Eye (tissue), 1 donor: ENCODE results near the gene C1orf185.
"Not testable (repeated sequence)": the region's sequence is repeated elsewhere in the genome, so short reads cannot be mapped to it uniquely, and the experiment has no call there.

ENCODE experiments used
- DNase-seq: peaks from one replicate; pipeline ENCODE4 v3.0.0-alpha.2; 2015

The C1orf185 gene

DNA sequence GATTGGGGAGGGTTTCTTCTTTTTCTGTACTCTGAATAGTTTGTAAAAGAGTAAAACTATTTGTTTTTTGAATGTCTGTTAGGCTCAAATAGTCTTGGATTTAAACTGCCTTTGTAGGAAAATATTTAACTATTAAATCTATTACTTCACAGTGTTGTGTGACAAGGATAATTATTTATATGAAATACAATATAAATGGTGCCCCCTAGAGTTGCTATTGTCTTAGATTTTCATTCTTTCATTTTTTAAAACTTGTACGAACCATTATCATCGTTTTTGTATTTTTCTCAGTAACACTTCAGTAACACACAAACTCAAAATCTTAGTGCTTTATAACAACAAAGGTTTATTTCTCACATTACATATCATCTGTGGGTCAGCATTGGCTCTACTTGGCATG, 37.4 kb downstream of the C1orf185 start:
- no peak for DNase-seq

DNA sequence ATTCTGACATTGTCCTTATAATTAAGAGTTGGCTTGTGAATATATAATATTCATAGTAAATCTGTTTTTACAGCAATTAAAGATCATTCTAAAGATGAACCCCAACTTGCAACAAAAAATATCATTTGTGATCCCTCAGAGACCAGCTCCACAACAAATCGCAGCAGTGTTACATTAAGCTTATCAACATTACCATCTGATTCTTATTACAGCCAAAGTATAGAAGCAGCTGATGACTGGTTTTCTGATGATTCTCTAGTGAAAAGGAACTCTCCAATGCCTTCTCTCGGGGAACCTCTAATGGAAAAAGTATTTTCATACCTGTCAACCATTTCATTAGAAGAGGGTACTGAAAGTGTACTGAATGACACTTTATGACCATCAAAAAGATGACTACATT, 45.4 kb downstream of the C1orf185 start:
- no peak for DNase-seq

DNA sequence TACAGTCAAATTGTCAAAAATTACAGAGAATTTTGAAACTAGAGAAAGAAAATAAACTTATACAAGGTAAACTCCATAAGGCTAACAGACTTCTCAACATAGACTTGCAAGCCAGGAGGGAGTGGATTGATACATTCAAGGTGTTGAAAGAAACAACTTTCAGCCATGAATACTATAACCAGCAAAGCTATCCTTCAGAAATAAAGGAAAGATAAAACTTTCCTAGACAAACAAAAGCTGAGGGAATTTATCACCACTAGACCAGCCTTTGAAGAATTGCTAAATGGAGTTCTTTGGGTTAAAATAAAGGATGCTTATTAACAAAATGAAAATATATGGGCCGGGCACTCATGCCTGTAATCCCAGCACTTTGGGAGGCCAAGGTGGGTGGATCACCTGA, 52.7 kb downstream of the C1orf185 start:
- DNase-seq: no peak

DNA sequence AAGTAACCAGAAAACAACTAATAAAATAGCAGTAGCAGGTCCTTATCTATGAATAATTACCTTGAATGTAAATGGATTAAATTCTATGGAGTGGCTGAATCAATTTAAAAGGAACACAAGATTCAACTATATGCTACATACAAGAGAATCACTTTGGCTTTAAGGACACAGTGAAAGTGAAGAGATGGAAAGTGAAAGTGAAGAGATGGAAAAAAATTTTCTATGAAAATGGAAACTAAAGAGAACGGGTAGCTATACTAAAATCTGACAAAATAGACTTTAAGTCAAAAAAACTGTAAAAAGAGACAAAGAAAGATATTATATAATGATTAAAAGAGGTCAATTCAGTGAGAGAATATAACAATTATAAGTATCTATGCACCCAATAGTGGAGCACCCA, 54.7 kb downstream of the C1orf185 start:
- DNase-seq: no peak

DNA sequence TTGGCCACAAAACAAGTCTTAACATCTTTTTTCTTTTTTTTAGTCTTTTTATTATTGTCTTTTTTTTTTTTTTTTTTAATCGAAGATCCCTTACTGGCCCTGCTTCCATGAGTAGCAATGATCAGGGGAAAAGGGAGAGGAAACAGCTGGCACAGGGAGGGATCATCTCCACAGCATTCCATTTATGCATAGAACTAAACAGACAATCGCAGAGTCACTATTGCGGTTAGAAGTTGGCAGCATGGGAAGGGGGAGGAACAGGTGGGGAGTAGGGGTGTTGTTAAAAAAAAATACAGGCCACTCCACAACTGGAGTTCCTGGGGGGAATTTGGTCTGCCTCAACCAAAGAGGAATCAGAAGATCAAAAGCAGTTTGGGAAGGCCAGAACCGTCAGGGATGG, 55.4 kb downstream of the C1orf185 start:
- DNase-seq: no peak

DNA sequence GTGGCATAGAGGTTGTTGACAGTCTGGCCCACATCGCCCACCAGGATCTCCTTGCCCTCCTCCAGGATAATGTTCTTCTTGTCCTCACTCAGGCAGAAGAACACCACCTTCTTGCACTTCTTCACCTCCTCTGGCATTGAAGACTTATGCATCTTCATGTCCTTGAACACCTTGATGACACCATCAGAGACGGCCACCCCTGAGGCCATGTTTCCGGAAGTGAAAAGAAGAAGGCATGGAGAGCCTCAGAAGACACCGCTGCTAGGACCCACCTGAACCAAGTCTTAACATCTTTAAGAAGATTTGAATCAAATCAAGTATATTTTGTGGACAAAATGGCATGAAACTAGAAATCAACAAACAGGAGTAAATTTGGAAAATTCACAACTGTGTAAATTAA, 56.2 kb downstream of the C1orf185 start:
- DNase-seq: no peak

DNA sequence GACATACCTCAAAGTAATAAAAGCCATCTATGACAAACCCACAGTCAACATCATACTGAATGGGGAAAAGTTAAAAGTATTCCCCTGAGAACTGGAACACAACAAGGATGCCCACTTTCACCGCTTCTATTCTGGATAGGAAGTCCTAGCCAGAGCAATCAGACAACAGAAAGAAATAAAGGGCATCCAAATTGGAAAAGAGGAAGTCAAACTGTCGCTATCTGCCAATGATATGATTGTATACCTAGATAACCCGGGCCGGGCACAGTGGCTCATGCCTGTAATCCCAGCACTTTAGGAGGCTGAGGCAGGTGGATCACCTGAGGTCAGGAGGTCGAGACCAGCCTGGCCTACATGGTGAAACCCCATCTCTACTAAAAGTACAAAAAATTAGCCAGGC, 60.5 kb downstream of the C1orf185 start:
- not testable (repeated sequence) for DNase-seq

DNA sequence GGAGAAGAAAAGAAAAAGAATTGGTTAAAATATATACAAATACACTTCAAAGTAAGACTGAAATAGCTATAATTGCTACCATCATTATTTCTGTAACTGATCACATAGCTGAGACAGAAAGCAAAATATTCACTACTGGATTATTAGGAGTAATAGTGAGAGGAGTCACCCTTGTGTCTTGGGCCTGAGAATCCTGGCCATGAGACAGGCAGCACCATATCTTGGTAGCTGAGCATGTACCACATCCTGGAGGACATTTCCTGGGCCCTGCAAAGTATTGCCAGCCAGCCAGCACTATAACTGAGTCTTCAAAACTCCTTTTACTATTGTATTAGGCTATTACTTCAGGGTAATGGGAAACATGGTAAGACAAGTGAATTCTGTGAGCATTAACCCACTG, 63.5 kb downstream of the C1orf185 start:
- no peak for DNase-seq

DNA sequence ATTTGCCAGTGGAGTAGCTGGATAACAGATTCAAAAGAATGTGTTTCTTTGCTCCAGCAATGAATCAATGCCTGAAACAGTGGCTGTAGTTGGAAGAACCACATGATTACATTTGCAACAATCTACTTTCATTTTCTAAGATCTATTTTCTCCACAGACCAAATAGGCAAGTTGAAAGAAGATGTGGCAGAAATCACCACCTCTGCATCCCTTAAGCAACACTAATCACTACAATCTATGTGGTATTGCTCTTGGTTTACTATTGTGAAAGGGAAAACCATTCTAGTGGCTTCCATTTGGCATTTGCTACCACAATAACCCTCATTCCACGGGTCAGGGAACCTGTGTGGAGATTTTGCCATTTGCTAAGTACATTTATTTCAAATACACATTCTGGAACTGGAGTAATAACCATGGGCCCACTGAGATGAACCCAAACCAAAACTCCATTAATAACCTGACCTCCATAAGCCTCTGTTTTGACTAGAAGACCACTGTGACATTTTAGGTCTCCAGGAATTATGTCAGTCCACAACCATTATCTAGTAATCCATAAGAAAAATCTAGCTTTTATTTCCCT, 66.3 kb downstream of the C1orf185 start:
- no peak for DNase-seq

DNA sequence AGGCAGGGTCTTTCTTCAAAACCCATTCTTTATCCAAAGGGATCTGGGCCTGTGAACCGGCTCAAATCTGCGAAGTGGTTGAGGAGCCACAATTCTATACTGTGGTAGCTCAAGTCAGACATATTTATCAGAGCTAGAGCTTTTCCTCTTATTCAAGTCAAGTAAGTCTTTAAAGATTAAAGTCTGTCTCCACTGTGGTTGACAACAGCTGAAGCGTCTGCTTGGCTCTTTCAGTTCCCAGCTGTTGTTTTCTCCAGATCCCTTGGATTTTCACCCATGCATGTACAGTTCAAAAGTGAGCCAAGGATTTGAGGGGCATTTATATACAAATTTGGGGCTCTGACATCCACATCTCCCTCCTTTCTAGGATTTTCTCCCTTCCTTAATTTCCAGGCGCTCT, 66.9 kb downstream of the C1orf185 start:
- peak; percentile 17 for DNase-seq

DNA sequence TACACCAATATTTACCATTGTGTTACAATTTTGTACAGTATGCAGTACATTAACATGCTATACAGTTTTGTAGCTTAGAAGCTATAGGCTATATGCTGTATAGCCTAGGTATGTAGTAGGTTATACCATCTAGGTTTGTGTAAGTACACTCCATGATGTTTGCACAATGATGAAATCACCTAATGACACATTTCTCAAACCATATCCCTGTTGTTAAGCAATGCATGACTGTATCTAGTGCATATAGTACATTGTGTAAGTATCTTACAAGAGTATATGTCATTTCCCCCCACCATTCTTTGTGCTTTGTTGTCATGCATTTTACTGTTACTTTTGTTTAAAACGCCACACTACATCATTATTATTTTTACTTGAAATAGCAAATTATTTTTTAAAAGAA, 68.3 kb downstream of the C1orf185 start:
- no peak for DNase-seq

DNA sequence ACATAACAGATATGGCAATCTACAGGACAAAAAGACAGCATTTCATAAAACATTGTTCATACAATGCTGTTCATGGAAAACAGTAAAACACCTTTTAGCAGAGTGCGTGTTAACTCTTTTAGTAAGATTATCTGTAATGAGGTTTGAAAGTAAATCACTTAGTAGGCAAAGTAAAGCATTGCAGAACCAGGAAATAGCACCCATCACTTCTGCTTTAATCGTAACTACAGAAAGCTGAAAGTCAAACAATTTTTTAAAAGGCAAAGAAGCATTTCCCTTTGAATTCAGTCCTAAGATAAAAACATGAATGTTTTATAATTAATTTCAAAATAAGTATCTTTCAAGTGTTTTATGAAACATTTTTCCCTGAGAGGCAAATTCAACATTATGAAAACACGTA, 70.8 kb downstream of the C1orf185 start:
- DNase-seq: no peak

DNA sequence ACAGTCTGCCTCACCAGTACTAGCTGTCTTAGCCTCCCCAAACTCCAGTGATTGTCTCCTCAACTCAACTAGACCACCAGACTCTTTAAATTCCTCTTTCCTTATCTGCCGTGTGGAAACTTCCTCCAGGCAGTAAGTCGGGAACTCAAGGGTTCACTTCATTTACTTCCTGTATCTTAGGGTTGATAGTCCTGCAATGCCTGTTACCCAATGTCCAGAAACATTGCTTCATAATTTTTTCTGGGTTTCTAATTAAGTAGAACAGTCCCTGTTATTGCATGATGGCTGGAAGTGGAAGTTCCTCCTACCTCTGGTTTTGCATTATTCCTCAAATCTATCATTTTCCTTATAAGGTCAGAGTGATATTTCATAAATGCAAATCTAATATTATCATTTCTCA, 73.2 kb downstream of the C1orf185 start:
- DNase-seq: no peak

DNA sequence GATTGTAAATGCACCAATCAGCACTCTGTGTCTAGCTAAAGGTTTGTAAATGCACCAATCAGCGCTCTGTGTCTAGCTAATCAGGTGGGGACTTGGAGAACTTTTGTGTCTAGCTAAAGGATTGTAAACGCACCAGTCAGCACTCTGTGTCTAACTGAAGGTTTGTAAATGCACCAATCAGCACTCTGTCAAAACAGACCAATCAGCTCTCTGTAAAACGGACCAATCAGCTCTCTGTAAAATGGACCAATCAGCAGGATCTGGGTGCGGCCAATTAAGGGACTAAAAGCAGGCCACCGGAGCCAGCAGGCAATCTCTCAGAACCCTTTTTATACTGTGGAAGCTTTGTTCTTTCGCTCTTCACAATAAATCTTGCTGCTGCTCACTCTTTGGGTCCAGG, 76.0 kb downstream of the C1orf185 start:
- not testable (repeated sequence) for DNase-seq

DNA sequence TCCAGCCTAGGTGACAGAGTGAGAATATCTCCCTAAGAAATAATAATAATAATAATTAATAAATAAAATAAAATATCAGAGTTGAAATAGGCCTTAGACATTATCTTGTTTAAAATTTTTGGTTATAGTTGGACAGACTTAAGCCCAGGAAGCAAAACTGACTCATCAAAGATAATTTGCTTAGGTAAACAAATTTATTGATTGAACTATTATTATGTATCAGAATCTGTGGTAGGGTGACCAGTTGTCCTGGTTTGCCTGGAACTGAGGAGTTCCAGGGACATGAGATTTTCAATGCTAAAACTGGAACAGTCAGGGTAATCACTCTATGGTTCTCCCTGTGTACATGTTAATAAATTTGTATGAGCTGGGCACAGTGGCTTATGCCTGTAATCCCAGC, 86.2 kb downstream of the C1orf185 start:
- DNase-seq: no peak

DNA sequence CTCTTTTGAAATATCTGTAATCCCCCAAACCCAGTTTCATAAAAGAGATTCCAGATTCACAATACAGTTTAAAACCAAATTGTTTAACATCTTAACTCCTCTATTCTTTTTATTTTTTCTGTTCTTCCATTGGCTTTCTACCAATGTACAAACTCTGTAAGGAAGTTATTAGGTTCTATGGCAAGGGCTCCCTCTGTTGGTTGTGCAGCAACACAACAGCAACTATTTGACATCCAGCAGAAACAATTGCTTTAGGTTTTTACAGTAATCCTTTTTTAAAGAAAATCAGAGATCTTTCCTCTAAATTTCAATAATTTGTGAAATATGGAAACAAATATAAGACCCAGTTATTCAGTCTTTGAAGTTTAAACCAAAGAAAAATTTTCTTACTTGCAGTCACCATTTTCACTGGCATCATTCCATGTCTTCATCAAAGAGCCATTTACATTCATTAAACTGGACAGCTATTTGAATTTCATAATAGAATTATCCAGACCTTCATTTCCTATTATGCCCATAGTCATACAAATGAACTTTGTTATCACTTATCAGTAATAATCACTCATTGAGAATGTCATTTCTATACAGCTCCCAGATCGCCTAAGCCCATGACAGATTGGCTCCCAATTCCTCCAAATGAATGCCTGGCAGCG, 87.5 kb downstream of the C1orf185 start:
- peak; percentile 82 for DNase-seq

DNA sequence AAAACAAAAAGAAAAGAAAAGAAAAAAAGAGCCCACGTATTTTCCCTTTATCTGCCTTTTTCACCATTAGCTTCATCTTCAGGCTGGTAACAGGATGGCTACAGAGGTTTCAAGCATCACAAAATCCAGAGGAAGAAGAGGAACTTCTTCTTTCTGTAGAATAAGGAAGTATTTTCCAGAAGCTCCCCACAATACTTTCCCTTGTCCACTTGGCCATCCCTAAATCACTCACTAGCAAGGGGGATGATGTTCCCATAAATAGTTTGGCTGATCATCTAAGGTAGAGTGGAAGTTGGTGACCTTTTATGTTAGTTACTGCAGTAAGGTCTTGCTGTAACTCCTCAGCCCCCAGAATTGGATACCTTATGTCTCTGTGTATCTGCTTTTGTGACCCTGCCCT, 88.9 kb downstream of the C1orf185 start:
- no peak for DNase-seq

DNA sequence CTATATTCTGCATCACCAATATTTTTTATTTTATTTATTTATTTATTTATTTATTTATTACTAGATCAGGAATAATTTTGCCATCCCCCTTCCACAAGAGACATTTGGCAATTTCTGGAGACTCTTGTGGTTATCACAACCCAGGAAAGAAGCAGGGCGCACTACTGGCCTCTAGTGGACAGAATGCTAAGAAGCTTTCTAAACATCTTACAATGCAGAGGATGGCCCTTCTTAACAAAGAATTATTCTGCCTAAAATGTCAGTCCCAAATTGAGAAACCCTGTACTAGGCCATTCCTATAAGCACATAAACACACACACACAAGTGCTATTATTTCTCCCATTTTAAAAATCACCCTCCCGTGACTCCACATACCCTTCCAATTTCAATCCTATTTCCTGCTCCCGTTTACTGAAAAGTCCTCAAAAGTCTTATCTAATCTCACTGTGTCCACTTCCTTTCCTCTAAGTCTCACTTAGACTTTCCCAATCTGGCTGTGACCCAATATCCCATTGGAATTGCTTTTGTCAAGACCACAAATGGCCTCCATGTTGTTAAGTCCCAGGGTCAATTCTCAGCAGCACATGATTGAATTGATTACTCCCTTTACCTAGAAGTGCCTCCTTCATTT, 90.3 kb downstream of the C1orf185 start:
- peak; percentile 92 for DNase-seq

DNA sequence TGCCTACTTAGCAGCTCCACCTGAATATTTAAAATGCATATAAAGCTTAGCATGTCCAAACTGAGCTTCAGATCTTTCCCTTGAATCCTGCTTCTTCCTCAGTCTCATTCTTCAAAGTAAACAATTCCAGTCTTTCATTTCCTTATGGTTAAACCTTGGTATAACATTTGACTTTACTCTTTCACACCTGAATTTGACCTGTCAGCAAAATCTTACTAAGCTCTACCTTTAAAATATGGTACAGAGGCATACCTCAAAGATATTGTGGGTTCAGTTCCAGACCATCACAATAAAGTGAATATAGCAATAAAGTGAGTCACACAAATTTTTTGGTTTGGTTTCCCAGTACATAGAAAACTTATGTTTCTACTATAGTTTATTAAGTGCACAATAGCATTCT, 91.5 kb downstream of the C1orf185 start:
- no peak for DNase-seq
